Measurements from ENCODE around the gene TMEM163. TPM values are rescaled to one million over a fixed set of nuclear protein-coding genes. Genes with fewer than 3 reads are reported as not detected.

Gene TMEM163
- total RNA-seq, 1 experiment from 2014 or later: 0.94 TPM

DNA sequence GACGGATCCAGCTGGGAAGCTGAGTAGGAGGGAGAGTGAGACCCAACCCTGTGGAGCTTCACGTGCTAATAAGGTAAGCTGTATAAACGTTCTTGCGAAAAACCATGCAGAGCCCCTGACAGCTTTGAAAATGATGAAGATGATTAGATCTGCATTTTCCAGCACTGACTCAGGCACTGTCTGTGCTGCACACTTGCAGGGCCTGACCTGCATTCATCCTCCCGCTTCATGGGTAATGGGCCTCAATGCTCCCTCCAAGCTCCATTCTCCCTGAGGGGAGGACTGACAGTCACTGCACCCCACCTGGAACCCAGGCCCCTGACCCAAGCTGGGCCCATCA, 205.4 kb downstream of the TMEM163 start (continued):
- TF ChIP-seq E2F4 (CRISPR knock-in tag; IDR thresholded peaks at IDR 0.05; ENCODE audit: borderline replicate concordance, low read depth): no peak
- no peak for TF ChIP-seq NFYB (CRISPR knock-in tag; conservative IDR thresholded peaks at IDR 0.05; ENCODE audit: low read depth)

DNA sequence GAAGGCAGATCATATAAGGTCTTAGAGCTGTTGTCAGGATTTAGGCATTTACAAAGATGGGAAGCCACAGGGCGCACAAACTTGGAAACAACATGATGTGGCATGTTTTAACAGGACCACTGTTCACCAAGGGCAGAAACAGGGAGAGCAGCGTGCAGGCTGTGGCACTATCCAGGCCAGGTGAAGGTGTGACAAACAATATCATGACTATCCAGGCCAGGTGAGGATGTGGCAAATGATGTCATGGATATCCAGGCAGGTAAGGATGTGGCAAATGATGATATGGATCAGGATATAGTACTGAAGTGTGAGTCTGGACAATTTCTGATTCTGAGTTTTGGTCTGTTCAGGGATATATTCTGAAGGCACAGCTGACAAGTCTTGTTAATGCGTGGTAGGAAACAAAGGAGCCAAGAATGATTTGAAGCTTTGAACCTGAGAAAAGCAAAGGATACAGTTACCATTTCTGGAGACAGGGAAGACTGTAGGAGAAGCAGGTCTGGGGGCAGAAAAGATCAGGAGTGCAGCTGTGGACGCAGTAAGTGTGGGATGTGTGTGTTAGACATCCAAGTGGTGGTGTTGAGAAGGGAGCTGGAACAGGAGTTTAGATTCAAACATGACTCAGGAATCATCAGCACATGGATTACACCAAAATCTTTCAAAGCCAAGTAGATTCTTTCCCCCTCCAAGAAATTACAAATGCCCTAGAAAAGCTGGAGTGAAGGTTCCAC, 205.9 kb downstream of the TMEM163 start:
- TF ChIP-seq SMAD4 (CRISPR knock-in tag; IDR thresholded peaks at IDR 0.05) (no peak), GRHL2 (CRISPR knock-in tag; IDR thresholded peaks at IDR 0.05; ENCODE audit: insufficient replicate concordance, severe bottlenecking) (no peak), PREB (CRISPR knock-in tag; IDR thresholded peaks at IDR 0.05; ENCODE audit: borderline replicate concordance) (no peak), CREM (CRISPR knock-in tag; IDR thresholded peaks at IDR 0.05) (no peak), CTCF (IDR thresholded peaks at IDR 0.05) (no peak), KAT7 (CRISPR knock-in tag; IDR thresholded peaks at IDR 0.05; ENCODE audit: borderline replicate concordance) (no peak), TEAD1 (CRISPR knock-in tag; IDR thresholded peaks at IDR 0.05) (no peak), ZNF263 (CRISPR knock-in tag; IDR thresholded peaks at IDR 0.05; ENCODE audit: low read depth) (no peak), HMGA2 (CRISPR knock-in tag; IDR thresholded peaks at IDR 0.05) (no peak), MAX (CRISPR knock-in tag; IDR thresholded peaks at IDR 0.05) (no peak), RELA (CRISPR knock-in tag; IDR thresholded peaks at IDR 0.05; ENCODE audit: borderline replicate concordance) (no peak), CREB1 (CRISPR knock-in tag; IDR thresholded peaks at IDR 0.05) (no peak), ATF2 (CRISPR knock-in tag; IDR thresholded peaks at IDR 0.05; ENCODE audit: borderline replicate concordance, low read depth) (no peak), ZNF121 (CRISPR knock-in tag; IDR thresholded peaks at IDR 0.05) (no peak)
- H3K4me3 Mint-ChIP-seq: no peak overlapping the region
- DNase-seq (ENCODE audit: low spot score) (no peak), ATAC-seq (no peak)
- CTCF ChIA-PET: interaction anchor here (0.7 to 1.2 kb wide), 2 partner anchors 13 to 62 kb away, joined by 3 read pairs; no protein-coding TSS in a partner anchor
- no peaks in the 10 kb centered on the region for H3K27me3 Mint-ChIP-seq (ENCODE audit: low read depth)
- H3K36me3 Mint-ChIP-seq: no peaks in the 10 kb centered on the region
- H3K27ac Mint-ChIP-seq: no peak overlapping the region
- H3K4me1 Mint-ChIP-seq: peaks cover 9% of the 10 kb centered on the region
- POLR2A ChIA-PET: interaction anchor here (0.7 kb wide), 1 partner anchor 168 kb away, joined by 3 read pairs; no protein-coding TSS in a partner anchor
- H3K9me3 Mint-ChIP-seq: no peaks in the 10 kb centered on the region

GRCh38 chr2:134508391-134508790, 210.4 kb downstream of the TMEM163 start:
- ChIA-PET POLR2A (no interaction called here), CTCF (interaction anchor here (2.1 kb wide), 1 partner anchor 58 kb away, joined by 6 read pairs; no protein-coding TSS in a partner anchor)
- Mint-ChIP-seq H3K4me3 (no peak overlapping the region), H3K36me3 (no peaks in the 10 kb centered on the region), H3K4me1 (no peaks in the 10 kb centered on the region; the same call in 1 of the 2 replicates), H3K9me3 (0 out of 2 replicates have a peak, but pooled peaks cover 3% of the 10 kb centered on the region), H3K27me3 (ENCODE audit: low read depth) (no peaks in the 10 kb centered on the region), H3K27ac (no peak overlapping the region)
- DNase-seq (ENCODE audit: low spot score) (no peak), ATAC-seq (no peak)
- no peak for TF ChIP-seq KAT7 (CRISPR knock-in tag; IDR thresholded peaks at IDR 0.05; ENCODE audit: borderline replicate concordance)
- no peak for TF ChIP-seq FOXJ3 (CRISPR knock-in tag; IDR thresholded peaks at IDR 0.05; ENCODE audit: borderline replicate concordance)
- TF ChIP-seq JUN (CRISPR knock-in tag; IDR thresholded peaks at IDR 0.05): no peak
- no peak for TF ChIP-seq TCF7 (CRISPR knock-in tag; IDR thresholded peaks at IDR 0.05; ENCODE audit: low read depth)
- TF ChIP-seq FOXP1 (CRISPR knock-in tag; IDR thresholded peaks at IDR 0.05; ENCODE audit: borderline replicate concordance): no peak

Measured in WTC11 (cell line).